ENCODE measurements around the gene SPDYA.

The SPDYA gene

GRCh38 chr2:28822036-28822435 lies 11.4 kb downstream of the SPDYA start:
- DNase-seq (ENCODE audit: low spot score): no peak
- ChIA-PET CTCF (interaction anchor here (0.6 to 0.9 kb wide), 3 partner anchors 11 to 133 kb away, joined by 3 read pairs; no protein-coding TSS in a partner anchor), POLR2A (ENCODE audit: low non-redundant PET) (no interaction called here)
- no peak overlapping the region for H3K27ac ChIP-seq
- TF ChIP-seq CTCF (conservative IDR thresholded peaks at IDR 0.05; ENCODE audit: low read depth): no peak

- no peak overlapping the region for H3K27ac ChIP-seq
- no peak for DNase-seq (ENCODE audit: low spot score)
- TF ChIP-seq CTCF (conservative IDR thresholded peaks at IDR 0.05; ENCODE audit: low read depth): no peak
- ChIA-PET CTCF (no interaction called here), POLR2A (ENCODE audit: low non-redundant PET) (no interaction called here)
Measured at GRCh38 chr2:28824207-28824606, 13.6 kb downstream of the SPDYA start.

GRCh38 chr2:28824870-28825269 lies 14.2 kb downstream of the SPDYA start:
- no peak overlapping the region for H3K27ac ChIP-seq
- no peak for DNase-seq (ENCODE audit: low spot score)
- ChIA-PET CTCF (interaction anchor here (1.0 kb wide), 1 partner anchor 9 kb away, joined by 3 read pairs; no protein-coding TSS in a partner anchor), POLR2A (ENCODE audit: low non-redundant PET) (no interaction called here)
- no peak for TF ChIP-seq CTCF (conservative IDR thresholded peaks at IDR 0.05; ENCODE audit: low read depth)

- no peak overlapping the region for H3K27ac ChIP-seq
- ChIA-PET POLR2A (ENCODE audit: low non-redundant PET) (no interaction called here), CTCF (interaction anchor here (1.0 kb wide), 1 partner anchor 10 kb away, joined by 3 read pairs; no protein-coding TSS in a partner anchor)
- DNase-seq (ENCODE audit: low spot score): no peak
- no peak for TF ChIP-seq CTCF (conservative IDR thresholded peaks at IDR 0.05; ENCODE audit: low read depth)
Measured at GRCh38 chr2:28828382-28828781, 17.7 kb downstream of the SPDYA start.

GRCh38 chr2:28833740-28834470 lies 23.3 kb downstream of the SPDYA start:
- no peak for DNase-seq (ENCODE audit: low spot score)
- TF ChIP-seq CTCF (conservative IDR thresholded peaks at IDR 0.05; ENCODE audit: low read depth): no peak
- CTCF ChIA-PET: interaction anchor here (0.5 to 0.9 kb wide), 3 partner anchors 9 to 32 kb away, joined by 3 to 5 read pairs (median 4); no protein-coding TSS in a partner anchor
- POLR2A ChIA-PET (ENCODE audit: low non-redundant PET): no interaction called here
- H3K27ac ChIP-seq: no peak overlapping the region

DNA sequence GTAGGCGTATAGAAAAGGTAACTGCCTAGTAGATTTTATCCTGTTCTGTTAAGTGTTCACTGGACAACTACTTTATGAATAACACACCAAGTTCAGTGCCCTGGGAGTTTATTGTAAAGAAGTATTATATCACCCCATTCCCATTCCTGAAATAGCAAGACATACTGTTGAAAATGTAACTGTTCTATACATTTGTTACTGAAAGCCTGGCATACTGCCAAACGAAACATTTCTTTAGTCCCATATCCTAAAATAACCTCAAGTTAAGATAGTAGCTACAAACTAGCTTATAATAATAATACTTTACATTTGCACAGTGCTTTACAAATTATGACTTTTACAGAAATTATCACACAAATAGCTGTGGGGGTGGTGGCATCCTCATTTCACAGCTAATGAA lies 25.1 kb downstream of the SPDYA start:
- POLR2A ChIA-PET (ENCODE audit: low non-redundant PET): no interaction called here
- no peak for DNase-seq (ENCODE audit: low spot score)
- no peak overlapping the region for H3K27ac ChIP-seq
- no peak for TF ChIP-seq CTCF (conservative IDR thresholded peaks at IDR 0.05; ENCODE audit: low read depth)
- CTCF ChIA-PET: no interaction called here
